Superior temporal gyrus (tissue), 1 donor: Measurements from ENCODE around the gene WDTC1.

Experiments used
- DNase-seq: peaks from one replicate; pipeline ENCODE4 v3.0.0-alpha.2; 2016; ENCODE audit errors: extremely low spot score

Gene WDTC1

DNA sequence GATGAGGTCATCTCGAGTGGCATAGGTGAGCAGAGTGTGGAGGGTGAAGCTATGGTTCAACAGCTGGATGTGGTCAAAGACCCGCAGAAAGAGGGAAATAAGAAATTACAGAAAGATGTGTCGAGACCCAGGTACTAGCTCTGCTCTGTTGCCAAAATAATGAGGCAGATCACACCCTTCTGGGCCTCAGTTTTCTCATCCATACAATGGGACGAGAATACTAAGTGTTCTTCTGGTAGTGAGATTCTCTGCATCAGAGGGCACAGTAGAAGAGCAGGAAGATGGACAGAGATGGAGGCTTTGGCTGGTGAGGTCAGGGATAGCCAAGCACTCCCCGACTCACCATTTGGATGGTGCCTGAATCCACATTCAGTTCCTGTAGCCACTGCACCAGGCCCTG lies 121.3 kb downstream of the WDTC1 start:
- DNase-seq, result no peak

DNA sequence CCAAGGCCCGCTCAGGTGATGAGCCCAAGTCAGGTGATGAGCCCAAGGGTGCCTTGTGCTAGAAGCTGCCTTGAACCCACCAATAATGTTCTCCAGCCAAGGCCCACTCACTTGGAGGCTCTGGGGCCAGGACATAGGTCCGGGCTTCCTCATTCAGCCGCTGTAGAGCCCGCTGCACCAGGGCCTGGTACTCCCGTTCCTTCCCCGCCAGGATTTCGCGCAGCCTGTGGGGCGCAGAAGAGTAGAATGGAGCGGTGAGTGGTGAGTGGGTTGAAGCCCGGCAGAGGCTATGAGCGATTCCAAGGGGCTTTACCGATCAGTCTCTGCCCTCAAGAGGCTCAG lies 121.8 kb downstream of the WDTC1 start:
- DNase-seq, result no peak

DNA sequence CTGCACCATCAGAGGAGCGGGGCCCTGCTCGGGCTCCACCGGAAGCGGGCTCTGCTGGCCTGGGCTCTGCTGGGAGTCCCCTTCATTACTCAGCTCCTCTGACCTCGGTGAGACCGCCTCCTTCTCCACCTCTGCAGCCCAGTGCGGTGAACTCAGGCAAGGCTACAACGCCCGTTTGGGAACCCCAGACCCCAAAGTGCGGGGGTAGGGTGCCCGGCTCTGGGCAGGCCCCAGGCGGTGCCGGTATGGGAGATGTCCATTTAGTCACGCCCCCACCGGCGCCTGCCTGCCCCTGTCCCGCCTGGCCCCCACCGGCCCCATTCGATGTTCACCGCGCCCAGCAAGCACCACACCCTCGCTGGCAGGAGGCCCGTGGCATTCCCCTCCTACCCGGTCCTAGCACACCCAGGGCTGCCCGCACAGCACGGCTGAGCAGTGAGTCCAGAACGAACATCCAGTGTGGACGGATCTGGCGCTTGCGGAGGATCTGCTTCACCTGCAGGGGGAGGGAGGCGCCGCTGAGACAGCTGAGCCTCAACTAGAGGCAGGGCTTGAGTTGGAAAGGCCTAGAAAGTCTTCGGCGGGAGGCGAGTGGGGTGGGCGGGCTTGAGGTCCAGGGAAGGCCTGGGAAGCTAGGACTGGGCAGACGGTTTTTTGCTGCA lies 122.3 kb downstream of the WDTC1 start:
- no peak for DNase-seq

DNA sequence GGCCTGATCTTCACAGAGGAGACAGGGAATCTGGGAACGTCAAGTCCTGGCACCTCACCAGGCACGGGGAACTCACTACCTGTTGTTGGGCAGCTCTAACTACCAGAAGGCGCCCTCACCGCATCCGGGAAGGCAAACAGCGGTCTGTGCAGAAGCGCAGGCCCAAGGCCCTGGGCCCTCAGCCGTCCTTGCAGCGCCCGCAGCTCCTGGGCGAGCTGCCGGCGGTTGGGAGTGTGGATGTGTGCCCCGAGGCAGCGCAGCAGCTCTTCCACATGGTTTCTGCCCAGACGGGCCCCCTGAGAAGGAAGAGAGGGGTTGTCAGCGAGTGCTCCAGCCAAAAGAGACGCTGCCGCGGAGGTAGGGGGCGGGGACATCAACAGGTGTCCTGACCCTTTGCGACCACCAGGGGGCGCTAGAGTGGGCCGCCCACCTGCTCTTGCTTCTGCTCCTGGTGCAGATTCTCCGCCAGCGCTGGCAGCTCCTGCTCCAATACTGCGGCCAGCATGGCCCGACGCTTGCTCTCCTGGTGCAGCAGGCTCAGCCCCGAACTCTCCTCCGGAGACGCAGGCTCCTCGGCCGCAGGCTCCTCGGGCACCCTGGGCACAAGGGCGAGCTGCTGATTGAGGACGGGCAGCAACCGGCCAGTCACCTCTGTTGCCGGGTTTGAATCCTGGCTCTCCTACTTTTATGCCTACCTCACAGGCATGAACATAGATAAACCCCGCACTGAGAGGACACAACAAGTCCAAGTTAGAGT lies 123.0 kb downstream of the WDTC1 start:
- DNase-seq, result peak; percentile 45
